HCEC 1CT (cell line): ENCODE measurements around the gene ISM2.
A peak's percentile ranks its signal among the peaks of the same experiment; 100 is the strongest.

Source experiments
- DNase-seq: peaks from one replicate; pipeline ENCODE4 v3.0.0-alpha.2; 2017

ISM2 gene

GRCh38 chr14:77505031-77505430 is 6.4 kb upstream of the ISM2 start:
- DNase-seq, result no peak

- DNase-seq, result no peak
These were observed 4.5 kb upstream of the ISM2 start for GRCh38 chr14:77503138-77503537.

- no peak for DNase-seq
These were observed 3.6 kb upstream of the ISM2 start for GRCh38 chr14:77502109-77502782.

GRCh38 chr14:77498984-77499527 is 440 bp upstream of the ISM2 start:
- no peak for DNase-seq

- no peak for DNase-seq
These were observed 3.3 kb downstream of the ISM2 start for GRCh38 chr14:77495334-77495733.

- no peak for DNase-seq
These were observed 7.6 kb downstream of the ISM2 start for GRCh38 chr14:77491056-77491455.

GRCh38 chr14:77490347-77490986 is 8.1 kb downstream of the ISM2 start:
- DNase-seq, result no peak

GRCh38 chr14:77489041-77489440 is 9.6 kb downstream of the ISM2 start:
- DNase-seq, result no peak

- DNase-seq, result no peak
These were observed 10.1 kb downstream of the ISM2 start for GRCh38 chr14:77488558-77488957.

GRCh38 chr14:77485901-77486678 is 12.5 kb downstream of the ISM2 start:
- DNase-seq, result peak; percentile 54

- DNase-seq, result no peak
These were observed 13.4 kb downstream of the ISM2 start for GRCh38 chr14:77485256-77485655.

GRCh38 chr14:77482422-77482821 is 16.2 kb downstream of the ISM2 start:
- DNase-seq, result no peak

GRCh38 chr14:77478796-77479195 is 19.8 kb downstream of the ISM2 start:
- DNase-seq, result no peak

- no peak for DNase-seq
These were observed 20.6 kb downstream of the ISM2 start for GRCh38 chr14:77478029-77478428.

GRCh38 chr14:77475432-77476115 is 23.0 kb downstream of the ISM2 start:
- no peak for DNase-seq

- DNase-seq, result no peak
These were observed 24.0 kb downstream of the ISM2 start for GRCh38 chr14:77474479-77475177.

GRCh38 chr14:77473921-77474320 is 24.7 kb downstream of the ISM2 start:
- no peak for DNase-seq

GRCh38 chr14:77470224-77470870 is 28.3 kb downstream of the ISM2 start:
- no peak for DNase-seq

GRCh38 chr14:77469539-77469938 is 29.1 kb downstream of the ISM2 start:
- no peak for DNase-seq

GRCh38 chr14:77469067-77469505 is 29.5 kb downstream of the ISM2 start:
- no peak for DNase-seq

GRCh38 chr14:77467801-77468200 is 30.8 kb downstream of the ISM2 start:
- no peak for DNase-seq
